Tibial nerve (tissue), 4 donors: ENCODE data around the gene CLSTN1. TPM values are rescaled to one million over a fixed set of nuclear protein-coding genes. Genes with fewer than 3 reads are reported as not detected.
"Not testable (repeated sequence)": the region's sequence is repeated elsewhere in the genome, so short reads cannot be mapped to it uniquely, and the experiment has no call there.

ENCODE experiments used
- DNase-seq, 2 donors: peaks; one replicate each; pipeline ENCODE4 v3.0.0-alpha.2; 2019; ENCODE audit warnings: low spot score in 2 of 2
- H3K27ac ChIP-seq, 4 donors: fragments of 200-600 bp; sonication (generic) in 3 of 4; one replicate each; pipeline ENCODE4 v1.5.1; 2017 to 2019; ENCODE audit warnings: mild to moderate bottlenecking in 1 of 4
- H3K27me3 ChIP-seq, 2 donors: fragments of 200-600 bp; sonication (generic) in 1 of 2; one replicate each; pipeline versions ENCODE4 v1.5.1 to v1.6.0; 2017 to 2019
- H3K36me3 ChIP-seq, 3 donors: fragments of 200-600 bp; sonication (generic); one replicate each; pipeline ENCODE4 v1.5.1; 2018 to 2019
- H3K4me1 ChIP-seq, 4 donors: fragments of 200-600 bp; sonication (generic) in 3 of 4; one replicate each; pipeline ENCODE4 v1.5.1; 2017 to 2019
- H3K4me3 ChIP-seq, 4 donors: fragments of 200-600 bp; sonication (generic) in 3 of 4; one replicate each; pipeline ENCODE4 v1.5.1; 2017 to 2019; ENCODE audit warnings: mild to moderate bottlenecking in 1 of 4, moderate library complexity in 1 of 4
- H3K9me3 ChIP-seq, 4 donors: fragments of 200-600 bp; sonication (generic) in 3 of 4; one replicate each; pipeline ENCODE4 v1.5.1; 2017 to 2019
- CTCF ChIP-seq, 5 experiments: fragments of 200-600 bp in 3 of 5; fragments of 450-650 bp in 2 of 5; sonication (generic) in 3 of 5; IDR thresholded peaks; one replicate each; pipeline ENCODE4 v1.5.1; 2016 to 2019; ENCODE audit warnings: antibody characterized with exemption in 5 of 5, mild to moderate bottlenecking in 3 of 5, moderate library complexity in 2 of 5
- EP300 ChIP-seq, 2 donors: sonication (generic); formaldehyde crosslinking; IDR thresholded peaks; one replicate each; pipeline ENCODE4 v1.6.1; 2017; ENCODE audit warnings: antibody characterized with exemption in 2 of 2, mild to moderate bottlenecking in 1 of 2
- POLR2A ChIP-seq, 2 donors: fragments of 450-650 bp; IDR thresholded peaks; one replicate each; pipeline ENCODE4 v1.6.1; 2017; ENCODE audit warnings: antibody characterized with exemption in 2 of 2, mild to moderate bottlenecking in 2 of 2, moderate library complexity in 2 of 2
- WGBS, 2 donors: methylation state at CpG; one replicate each; pipeline ENCODE4 v1.1.5; 2018; 5-methylcytosine and 5-hydroxymethylcytosine counted together
- total RNA-seq, 4 donors: library from RNA; depleted of rRNA; stranded (reverse); fragments of >200 nt; gene quantifications; one replicate each; pipeline ENCODE4 v1.1.0, GENCODE V29; 2016

The CLSTN1 gene
- total RNA-seq, 4 donors from 2014 or later: 60.9 to 90.6 (median 72.5) TPM

GRCh38 chr1:9717193-9718005 lies 106.4 kb downstream of the CLSTN1 start:
- Histone ChIP-seq H3K4me3 (peak overlapping the region in 2 of 4 donors; percentile 9 to 27), H3K36me3 (peaks cover 0 to 80% (median 13%) of the 10 kb centered on the region in 3 donors), H3K27me3 (no peaks in the 10 kb centered on the region), H3K9me3 (no peaks in the 10 kb centered on the region), H3K27ac (peak overlapping the region in 3 of 4 donors; percentile 21 to 73 (median 52)), H3K4me1 (peaks cover 0 to 18% (median 7%) of the 10 kb centered on the region in 4 donors)
- TF ChIP-seq EP300 (IDR thresholded peaks at IDR 0.05): peak in 1 of 2 donors; percentile 38
- TF ChIP-seq POLR2A (IDR thresholded peaks at IDR 0.05): no peak
- DNase-seq: peak; percentile 48 to 63
- WGBS, 2 donors: 34 to 42% methylated on average over 16 to 21 of the region's 25 CpGs

- H3K4me1 ChIP-seq: peaks cover 0 to 18% (median 7%) of the 10 kb centered on the region in 4 donors
- DNase-seq: no peak
- peak overlapping the region in 2 of 4 donors; percentile 9 to 27 for H3K4me3 ChIP-seq
- peaks cover 0 to 78% (median 7%) of the 10 kb centered on the region in 3 donors for H3K36me3 ChIP-seq
- TF ChIP-seq EP300 (IDR thresholded peaks at IDR 0.05): no peak
- no peak for TF ChIP-seq CTCF (IDR thresholded peaks at IDR 0.05)
- no peak for TF ChIP-seq POLR2A (IDR thresholded peaks at IDR 0.05)
- H3K27ac ChIP-seq: peak overlapping the region in 3 of 4 donors; percentile 21 to 73 (median 52)
- H3K27me3 ChIP-seq: no peaks in the 10 kb centered on the region
- WGBS, 2 donors: 87 to 98% methylated on average over 11 to 19 of the region's 29 CpGs
- H3K9me3 ChIP-seq: no peaks in the 10 kb centered on the region
These were observed 107.2 kb downstream of the CLSTN1 start for GRCh38 chr1:9716404-9717192.

GRCh38 chr1:9715536-9716226 lies 108.1 kb downstream of the CLSTN1 start:
- H3K36me3 ChIP-seq: peaks cover 0 to 78% (median 7%) of the 10 kb centered on the region in 3 donors
- TF ChIP-seq EP300 (IDR thresholded peaks at IDR 0.05): no peak
- no peak overlapping the region for H3K4me3 ChIP-seq
- 90 to 92% methylated on average over 36 to 38 of the region's 40 CpGs for WGBS, 2 donors
- no peaks in the 10 kb centered on the region for H3K27me3 ChIP-seq
- DNase-seq: no peak
- peak overlapping the region in 1 of 4 donors; percentile 73 for H3K27ac ChIP-seq
- H3K9me3 ChIP-seq: no peaks in the 10 kb centered on the region
- H3K4me1 ChIP-seq: peaks cover 0 to 18% (median 7%) of the 10 kb centered on the region in 4 donors

GRCh38 chr1:9714257-9714718 lies 109.5 kb downstream of the CLSTN1 start:
- Histone ChIP-seq H3K9me3 (no peaks in the 10 kb centered on the region), H3K4me1 (peaks cover 0 to 16% (median 7%) of the 10 kb centered on the region in 4 donors), H3K27ac (no peak overlapping the region), H3K36me3 (peaks cover 0 to 74% (median 7%) of the 10 kb centered on the region in 3 donors), H3K4me3 (no peak overlapping the region), H3K27me3 (no peaks in the 10 kb centered on the region)
- 58 to 59% methylated on average over 6 of the region's 6 CpGs for WGBS, 2 donors
- no peak for TF ChIP-seq POLR2A (IDR thresholded peaks at IDR 0.05)
- TF ChIP-seq EP300 (IDR thresholded peaks at IDR 0.05): no peak
- no peak for TF ChIP-seq CTCF (IDR thresholded peaks at IDR 0.05)
- no peak for DNase-seq

GRCh38 chr1:9712767-9713166 lies 111.0 kb downstream of the CLSTN1 start:
- H3K27me3 ChIP-seq, DNase-seq, H3K9me3 ChIP-seq, H3K4me1 ChIP-seq, H3K4me3 ChIP-seq, H3K27ac ChIP-seq: not testable (repeated sequence)
- 94 to 96% methylated on average over 7 of the region's 7 CpGs for WGBS, 2 donors
- H3K36me3 ChIP-seq: peaks cover 0 to 63% (median 0%) of the 10 kb centered on the region in 3 donors

GRCh38 chr1:9711466-9712020 lies 112.2 kb downstream of the CLSTN1 start:
- H3K4me3 ChIP-seq: no peak overlapping the region
- no peaks in the 10 kb centered on the region for H3K27me3 ChIP-seq
- no peak for TF ChIP-seq POLR2A (IDR thresholded peaks at IDR 0.05)
- TF ChIP-seq CTCF (IDR thresholded peaks at IDR 0.05): no peak
- no peak for TF ChIP-seq EP300 (IDR thresholded peaks at IDR 0.05)
- no peaks in the 10 kb centered on the region for H3K4me1 ChIP-seq
- H3K27ac ChIP-seq: no peak overlapping the region
- no peaks in the 10 kb centered on the region for H3K9me3 ChIP-seq
- 83 to 91% methylated on average over 9 of the region's 9 CpGs for WGBS, 2 donors
- peaks cover 0 to 56% (median 0%) of the 10 kb centered on the region in 3 donors for H3K36me3 ChIP-seq
- DNase-seq: no peak
